GM23338 (cell line): ENCODE results near the gene PCSK4. TPM values are rescaled to one million over a fixed set of nuclear protein-coding genes. Genes with fewer than 3 reads are reported as not detected.

Source experiments
- CREB1 ChIP-seq: fragments of 250-450 bp; sonication (Bioruptor Pico); IDR thresholded peaks from 2 replicates; pipeline ENCODE4 v1.5.0; 2020; ENCODE audit warnings: low read depth, mild to moderate bottlenecking, moderate library complexity
- ETS1 ChIP-seq: IDR thresholded peaks from 2 replicates; pipeline ENCODE4 v1.6.1; 2016; ENCODE audit warnings: antibody characterized with exemption
- NANOG ChIP-seq: IDR thresholded peaks from 2 replicates; pipeline ENCODE4 v1.6.1; 2016; ENCODE audit warnings: antibody characterized with exemption, borderline replicate concordance
- POLR2AphosphoS5 ChIP-seq: IDR thresholded peaks from 2 replicates; pipeline ENCODE4 v1.6.1; 2016; ENCODE audit warnings: antibody characterized with exemption, low read depth
- STAT1 ChIP-seq: IDR thresholded peaks from one replicate; pipeline ENCODE4 v1.6.1; 2016; ENCODE audit warnings: antibody characterized with exemption; ENCODE audit not compliant: unreplicated experiment
- ZNF331 ChIP-seq: fragments of 250-450 bp; sonication (Bioruptor Pico); IDR thresholded peaks from 2 replicates; pipeline ENCODE4 v1.5.0; 2020; ENCODE audit warnings: low read depth, mild to moderate bottlenecking, moderate library complexity
- ZNF462 ChIP-seq: fragments of 250-450 bp; sonication (Bioruptor Pico); IDR thresholded peaks from 2 replicates; pipeline ENCODE4 v1.5.0; 2020; ENCODE audit warnings: mild to moderate bottlenecking, moderate library complexity
- polyA plus RNA-seq: library from polyadenylated mRNA; unstranded; fragments of >200 nt; fragmentation: Nextera tagmentation; extraction: Ambion mirVana; gene quantifications from 2 replicates; pipeline ENCODE4 v1.2.1, GENCODE V29; 2016
- total RNA-seq: library from RNA; depleted of rRNA; stranded (reverse); fragments of >200 nt; shearing (Covaris generic); gene quantifications from 2 replicates; pipeline ENCODE4 v1.2.3, GENCODE V29; 2014
- TF ChIP-seq, protein P1 (sequence below): IDR thresholded peaks from one replicate; pipeline ENCODE4 v1.6.1; 2018; ENCODE audit warnings: antibody characterized with exemption; ENCODE audit not compliant: unreplicated experiment

The PCSK4 gene
- total and polyA plus RNA-seq, 2 experiments from 2014 or later = 3.8 to 15.1 TPM

DNA sequence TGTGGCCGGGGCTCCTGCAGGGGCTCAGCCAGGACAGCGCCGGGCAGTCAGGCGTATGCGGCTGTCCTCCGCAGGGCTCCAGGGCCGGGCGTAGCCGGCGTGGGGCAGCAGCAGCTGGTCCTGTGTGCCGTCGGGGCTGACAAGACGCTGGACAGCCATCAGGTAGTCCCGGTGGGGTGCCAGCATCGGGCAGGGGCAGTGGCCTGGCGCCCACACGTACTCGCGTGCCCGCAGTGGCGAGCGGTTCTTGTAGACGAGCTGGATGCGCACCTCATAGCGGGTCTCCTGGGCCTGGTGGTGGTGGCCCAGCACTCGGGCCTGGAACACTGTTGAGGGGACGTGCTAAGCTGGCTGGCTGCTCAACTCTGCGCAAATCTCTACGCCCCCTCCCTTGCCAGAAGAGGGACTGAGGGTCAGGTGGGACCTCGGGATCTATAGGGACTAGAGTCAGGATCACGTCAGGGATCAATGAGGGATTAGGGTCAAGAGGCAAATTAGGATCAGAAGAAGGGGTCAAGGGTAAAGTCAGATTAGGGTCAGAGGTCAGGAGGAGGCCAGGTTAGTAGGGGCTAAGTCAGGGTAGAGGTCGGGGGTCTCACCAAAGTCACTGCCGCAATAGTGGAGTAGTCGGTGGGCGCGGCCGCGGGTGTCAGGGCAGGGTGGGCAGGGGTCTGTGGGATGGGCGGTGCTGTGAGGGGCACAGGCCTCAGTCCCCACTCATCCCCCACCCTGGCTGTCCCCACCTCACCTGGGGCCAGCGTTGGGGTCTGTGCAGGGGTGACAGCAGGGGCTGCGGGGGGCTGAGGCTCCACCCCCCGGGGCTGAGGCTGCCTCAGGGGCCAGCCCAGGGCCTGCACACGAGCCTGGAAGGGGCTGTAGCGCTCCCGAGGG, 16.1 kb upstream of the PCSK4 start (continued):
- TF ChIP-seq ZNF462 (no peak), STAT1 (no peak), CREB1 (no peak), POLR2AphosphoS5 (no peak), ETS1 (no peak), ZNF331 (CRISPR knock-in tag) (no peak), NANOG (no peak)
- TF ChIP-seq, protein P1, sequence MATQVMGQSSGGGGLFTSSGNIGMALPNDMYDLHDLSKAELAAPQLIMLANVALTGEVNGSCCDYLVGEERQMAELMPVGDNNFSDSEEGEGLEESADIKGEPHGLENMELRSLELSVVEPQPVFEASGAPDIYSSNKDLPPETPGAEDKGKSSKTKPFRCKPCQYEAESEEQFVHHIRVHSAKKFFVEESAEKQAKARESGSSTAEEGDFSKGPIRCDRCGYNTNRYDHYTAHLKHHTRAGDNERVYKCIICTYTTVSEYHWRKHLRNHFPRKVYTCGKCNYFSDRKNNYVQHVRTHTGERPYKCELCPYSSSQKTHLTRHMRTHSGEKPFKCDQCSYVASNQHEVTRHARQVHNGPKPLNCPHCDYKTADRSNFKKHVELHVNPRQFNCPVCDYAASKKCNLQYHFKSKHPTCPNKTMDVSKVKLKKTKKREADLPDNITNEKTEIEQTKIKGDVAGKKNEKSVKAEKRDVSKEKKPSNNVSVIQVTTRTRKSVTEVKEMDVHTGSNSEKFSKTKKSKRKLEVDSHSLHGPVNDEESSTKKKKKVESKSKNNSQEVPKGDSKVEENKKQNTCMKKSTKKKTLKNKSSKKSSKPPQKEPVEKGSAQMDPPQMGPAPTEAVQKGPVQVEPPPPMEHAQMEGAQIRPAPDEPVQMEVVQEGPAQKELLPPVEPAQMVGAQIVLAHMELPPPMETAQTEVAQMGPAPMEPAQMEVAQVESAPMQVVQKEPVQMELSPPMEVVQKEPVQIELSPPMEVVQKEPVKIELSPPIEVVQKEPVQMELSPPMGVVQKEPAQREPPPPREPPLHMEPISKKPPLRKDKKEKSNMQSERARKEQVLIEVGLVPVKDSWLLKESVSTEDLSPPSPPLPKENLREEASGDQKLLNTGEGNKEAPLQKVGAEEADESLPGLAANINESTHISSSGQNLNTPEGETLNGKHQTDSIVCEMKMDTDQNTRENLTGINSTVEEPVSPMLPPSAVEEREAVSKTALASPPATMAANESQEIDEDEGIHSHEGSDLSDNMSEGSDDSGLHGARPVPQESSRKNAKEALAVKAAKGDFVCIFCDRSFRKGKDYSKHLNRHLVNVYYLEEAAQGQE = no peak
